ENCODE results near the gene IKZF2.

DNA sequence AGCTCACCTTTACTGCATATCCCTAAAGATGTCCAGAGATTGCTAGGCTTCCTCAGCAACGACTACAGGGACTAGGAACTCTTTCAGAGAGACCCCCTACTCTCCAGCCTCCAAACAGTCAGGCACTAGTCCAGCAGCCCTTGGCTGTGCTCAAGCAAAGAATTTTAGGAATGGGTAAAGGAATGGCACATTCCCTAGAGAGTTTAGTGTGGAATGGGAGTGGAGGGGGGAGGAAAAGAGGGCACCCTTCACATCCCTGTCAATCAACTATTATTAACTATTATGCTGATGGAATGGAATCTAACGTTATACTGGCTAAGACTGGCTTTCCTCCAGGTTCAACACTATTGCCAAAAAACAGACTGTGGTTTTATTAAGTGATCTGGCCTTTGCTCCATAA is 64.8 kb downstream of the IKZF2 start:
- TF ChIP-seq, protein P1, sequence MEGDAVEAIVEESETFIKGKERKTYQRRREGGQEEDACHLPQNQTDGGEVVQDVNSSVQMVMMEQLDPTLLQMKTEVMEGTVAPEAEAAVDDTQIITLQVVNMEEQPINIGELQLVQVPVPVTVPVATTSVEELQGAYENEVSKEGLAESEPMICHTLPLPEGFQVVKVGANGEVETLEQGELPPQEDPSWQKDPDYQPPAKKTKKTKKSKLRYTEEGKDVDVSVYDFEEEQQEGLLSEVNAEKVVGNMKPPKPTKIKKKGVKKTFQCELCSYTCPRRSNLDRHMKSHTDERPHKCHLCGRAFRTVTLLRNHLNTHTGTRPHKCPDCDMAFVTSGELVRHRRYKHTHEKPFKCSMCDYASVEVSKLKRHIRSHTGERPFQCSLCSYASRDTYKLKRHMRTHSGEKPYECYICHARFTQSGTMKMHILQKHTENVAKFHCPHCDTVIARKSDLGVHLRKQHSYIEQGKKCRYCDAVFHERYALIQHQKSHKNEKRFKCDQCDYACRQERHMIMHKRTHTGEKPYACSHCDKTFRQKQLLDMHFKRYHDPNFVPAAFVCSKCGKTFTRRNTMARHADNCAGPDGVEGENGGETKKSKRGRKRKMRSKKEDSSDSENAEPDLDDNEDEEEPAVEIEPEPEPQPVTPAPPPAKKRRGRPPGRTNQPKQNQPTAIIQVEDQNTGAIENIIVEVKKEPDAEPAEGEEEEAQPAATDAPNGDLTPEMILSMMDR (IDR thresholded peaks at IDR 0.05; ENCODE audit: low read depth, low read length): no peak
- TF ChIP-seq POLR2A (IDR thresholded peaks at IDR 0.05; ENCODE audit: extremely low read depth, insufficient read length) (no peak), MYC (IDR thresholded peaks at IDR 0.05; ENCODE audit: low read depth, low read length) (no peak)
- TF ChIP-seq, protein P2, sequence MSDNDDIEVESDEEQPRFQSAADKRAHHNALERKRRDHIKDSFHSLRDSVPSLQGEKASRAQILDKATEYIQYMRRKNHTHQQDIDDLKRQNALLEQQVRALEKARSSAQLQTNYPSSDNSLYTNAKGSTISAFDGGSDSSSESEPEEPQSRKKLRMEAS (IDR thresholded peaks at IDR 0.05; ENCODE audit: low read depth, low read length): no peak
